Psoas muscle (tissue), 8 donors: ENCODE results near the gene NCAPD3. TPM values are rescaled to one million over a fixed set of nuclear protein-coding genes. Genes with fewer than 3 reads are reported as not detected.
A peak's percentile ranks its signal among the peaks of the same experiment; 100 is the strongest.

ENCODE experiments used
- ATAC-seq, 4 donors: fragments of 200-7000 bp; cut with Tn5 transposase; one replicate each; pipeline ENCODE4 v1.9.1; 2020; ENCODE audit warnings: moderate library complexity in 3 of 4, mild to moderate bottlenecking in 2 of 4
- DNase-seq, 2 donors: peaks; one replicate each; pipeline ENCODE4 v3.0.0-alpha.2; 2020
- H3K27ac ChIP-seq: fragments of 200-600 bp; one replicate; pipeline ENCODE4 v1.8.0; 2022
- H3K27me3 ChIP-seq, 3 donors: fragments of 200-600 bp in 1 of 3; one replicate each; pipeline versions ENCODE4 v1.6.1 to v1.8.0; 2013 to 2022; ENCODE audit warnings: low read length in 2 of 3, mild to moderate bottlenecking in 2 of 3, moderate library complexity in 1 of 3; ENCODE audit not compliant: insufficient read depth in 3 of 3
- H3K36me3 ChIP-seq, 2 donors: fragments of 200-600 bp in 1 of 2; one replicate each; pipeline versions ENCODE4 v1.6.1 to v1.8.0; 2013 to 2022; ENCODE audit warnings: low read depth in 1 of 2, mild to moderate bottlenecking in 1 of 2, moderate library complexity in 1 of 2; ENCODE audit not compliant: insufficient read depth in 1 of 2
- H3K4me1 ChIP-seq: fragments of 200-600 bp; one replicate; pipeline ENCODE4 v1.8.0; 2022
- H3K4me3 ChIP-seq: fragments of 200-600 bp; one replicate; pipeline ENCODE4 v1.8.0; 2022; ENCODE audit warnings: mild to moderate bottlenecking
- H3K9me3 ChIP-seq: fragments of 200-600 bp; one replicate; pipeline ENCODE4 v1.8.0; 2022
- CTCF ChIP-seq: fragments of 200-600 bp; IDR thresholded peaks from one replicate; pipeline ENCODE4 v1.8.0; 2022; ENCODE audit warnings: antibody characterized with exemption
- WGBS, 3 donors: extraction: QIAGEN DNeasy Blood & Tissue Kit; methylation state at CpG; one replicate each; pipeline versions ENCODE4 v1.1.6 to v1.1.7; 2013; 5-methylcytosine and 5-hydroxymethylcytosine counted together
- intact Hi-C, 2 donors: fragments of 100-400 bp; cut with DNase I; formaldehyde crosslinking; loops; one replicate each; pipeline versions ENCODE4 v1.11.0 to v1.14.2; 2022
- polyA plus RNA-seq, 3 donors: library from polyadenylated mRNA; stranded (reverse); fragments of 200-250 nt; gene quantifications; one replicate each; pipeline ENCODE4 v1.2.3, GENCODE V29; 2013
- total RNA-seq, 4 donors: library from RNA; stranded (reverse); fragmentation: NEBNext Ultra II Directional in 2 of 4; extraction: Animal tissue kit (Norgen Biotek cat#: 25700) in 2 of 4; gene quantifications; one replicate each; pipeline versions ENCODE4 v1.2.1 to v1.2.4, GENCODE V29; 2021 to 2023
- donor health status: healthy with polysubstance abuse.
- donor health status: DM: no; HTN: no; CAD: no; lungs with moderate emphysema.
- donor health status: Bipolar disorder and iron deficiency.
- donor health status: healthy.
- donor health status: DM: yes; HTN: yes; CAD: no.
- donor health status: DM: no; HTN: no; CAD: no.
- donor health status: DM: no; HTN: no; CAD: no.
- donor health status: DM: yes; HTN: yes; CAD: no.

Gene NCAPD3
- total and polyA plus RNA-seq, 7 donors = 2.8 to 8.7 (median 5.5) TPM

- H3K36me3 ChIP-seq = peaks cover 0 to 38% of the 10 kb centered on the region in 2 donors
- peak overlapping the region; percentile 97 for H3K27ac ChIP-seq
- 7 to 9% (median 9%) methylated on average over 5 of the region's 5 CpGs for WGBS, 3 donors
- DNase-seq = no peak
- no peak for ATAC-seq
- no peak for TF ChIP-seq CTCF
- H3K4me3 ChIP-seq = peak overlapping the region; percentile 88
- no peaks in the 10 kb centered on the region for H3K9me3 ChIP-seq
- H3K27me3 ChIP-seq = no peaks in the 10 kb centered on the region
- H3K4me1 ChIP-seq = peaks cover 24% of the 10 kb centered on the region
- intact Hi-C loops = no loop called here
Observed at GRCh38 chr11:134223121-134223520, 646 bp downstream of the NCAPD3 start.

- WGBS, 3 donors = 94 to 100% (median 94%) methylated on average over 3 of the region's 3 CpGs
- no peak for DNase-seq
- Histone ChIP-seq H3K27ac (no peak overlapping the region), H3K27me3 (no peaks in the 10 kb centered on the region), H3K9me3 (no peaks in the 10 kb centered on the region), H3K4me3 (no peak overlapping the region), H3K36me3 (peaks cover 0 to 53% of the 10 kb centered on the region in 2 donors), H3K4me1 (no peaks in the 10 kb centered on the region)
- intact Hi-C loops = no loop called here
- no peak for ATAC-seq
- no peak for TF ChIP-seq CTCF
Observed at GRCh38 chr11:134216816-134217215, 7.0 kb downstream of the NCAPD3 start.

GRCh38 chr11:134215836-134216235 is 7.9 kb downstream of the NCAPD3 start:
- H3K36me3 ChIP-seq = peaks cover 0 to 51% of the 10 kb centered on the region in 2 donors
- H3K9me3 ChIP-seq = no peaks in the 10 kb centered on the region
- no peak for DNase-seq
- 88 to 89% (median 89%) methylated on average over 7 of the region's 7 CpGs for WGBS, 3 donors
- no peak for ATAC-seq
- no peak for TF ChIP-seq CTCF
- intact Hi-C loops = no loop called here
- H3K27ac ChIP-seq = no peak overlapping the region
- H3K4me1 ChIP-seq = no peaks in the 10 kb centered on the region
- no peaks in the 10 kb centered on the region for H3K27me3 ChIP-seq
- no peak overlapping the region for H3K4me3 ChIP-seq

GRCh38 chr11:134207538-134208239 is 16.1 kb downstream of the NCAPD3 start:
- H3K9me3 ChIP-seq = no peaks in the 10 kb centered on the region
- no peaks in the 10 kb centered on the region for H3K27me3 ChIP-seq
- ATAC-seq = no peak
- H3K36me3 ChIP-seq = peaks cover 0 to 65% of the 10 kb centered on the region in 2 donors
- no peak overlapping the region for H3K4me3 ChIP-seq
- peak; percentile 52 for TF ChIP-seq CTCF
- WGBS, 3 donors = 88 to 92% (median 89%) methylated on average over 16 of the region's 16 CpGs
- H3K27ac ChIP-seq = no peak overlapping the region
- intact Hi-C loops = no loop called here
- H3K4me1 ChIP-seq = no peaks in the 10 kb centered on the region
- peak; percentile 29 to 58 for DNase-seq

- no peak for DNase-seq
Observed at GRCh38 chr11:134206185-134206584, 17.6 kb downstream of the NCAPD3 start.

More at GRCh38 chr11:134206185-134206584, 17.6 kb downstream of the NCAPD3 start:
- ATAC-seq = no peak
- 95 to 99% (median 96%) methylated on average over 5 of the region's 5 CpGs for WGBS, 3 donors
- Histone ChIP-seq H3K27ac (no peak overlapping the region), H3K36me3 (peaks cover 0 to 80% of the 10 kb centered on the region in 2 donors), H3K27me3 (no peaks in the 10 kb centered on the region), H3K4me3 (no peak overlapping the region), H3K9me3 (no peaks in the 10 kb centered on the region), H3K4me1 (no peaks in the 10 kb centered on the region)
- TF ChIP-seq CTCF = no peak
- intact Hi-C loops = no loop called here
